Measurements from ENCODE around the gene SP100. TPM values are rescaled to one million over a fixed set of nuclear protein-coding genes. Genes with fewer than 3 reads are reported as not detected.

SP100 gene
- total and polyA plus RNA-seq, 4 donors: 56.2 to 128 (median 81.1) TPM

- no peak for ATAC-seq (ENCODE audit: insufficient read depth, low FRiP score)
- Histone ChIP-seq H3K4me3 (no peak overlapping the region), H3K9me3 (ENCODE audit: control insufficient read depth in 4 of 4, insufficient read depth in 3 of 4, low read length in 3 of 4) (no peaks in the 10 kb centered on the region), H3K27me3 (ENCODE audit: control insufficient read depth in 3 of 3, insufficient read depth in 3 of 3, low read length in 2 of 3) (no peaks in the 10 kb centered on the region), H3K9ac (ENCODE audit: insufficient read depth in 1 of 2, low read length in 2 of 2) (peak overlapping the region in 1 of 2 donors; percentile 11), H3K27ac (ENCODE audit: low read depth in 1 of 2, low read length in 1 of 2) (peak overlapping the region; percentile 35 to 47), H3K4me1 (ENCODE audit: control insufficient read depth in 5 of 5, insufficient read depth in 5 of 5, low read length in 5 of 5) (peaks cover 3 to 19% (median 12%) of the 10 kb centered on the region in 5 donors), H3K36me3 (ENCODE audit: control insufficient read depth in 4 of 4, insufficient read depth in 4 of 4, low read length in 4 of 4) (peaks cover 0 to 5% (median 2%) of the 10 kb centered on the region in 4 donors)
- DNase-seq: no peak
- no peak for TF ChIP-seq CTCF (IDR thresholded peaks at IDR 0.05; ENCODE audit: control extremely low read depth, extremely low read depth)
- WGBS, 2 donors: 32 to 39% methylated on average over 9 of the region's 9 CpGs
Observed at GRCh38 chr2:230418341-230419016, 2.5 kb downstream of the SP100 start.

- Histone ChIP-seq H3K9me3 (ENCODE audit: control insufficient read depth in 4 of 4, insufficient read depth in 3 of 4, low read length in 3 of 4) (no peaks in the 10 kb centered on the region), H3K27ac (ENCODE audit: low read depth in 1 of 2, low read length in 1 of 2) (peak overlapping the region in 1 of 2 donors; percentile 39), H3K9ac (ENCODE audit: insufficient read depth in 1 of 2, low read length in 2 of 2) (no peak overlapping the region), H3K4me3 (no peak overlapping the region), H3K27me3 (ENCODE audit: control insufficient read depth in 3 of 3, insufficient read depth in 3 of 3, low read length in 2 of 3) (no peaks in the 10 kb centered on the region), H3K36me3 (ENCODE audit: control insufficient read depth in 4 of 4, insufficient read depth in 4 of 4, low read length in 4 of 4) (peaks cover 0 to 5% (median 2%) of the 10 kb centered on the region in 4 donors), H3K4me1 (ENCODE audit: control insufficient read depth in 5 of 5, insufficient read depth in 5 of 5, low read length in 5 of 5) (peaks cover 3 to 19% (median 13%) of the 10 kb centered on the region in 5 donors)
- TF ChIP-seq CTCF (IDR thresholded peaks at IDR 0.05; ENCODE audit: control extremely low read depth, extremely low read depth): no peak
- 68 to 83% methylated on average over 4 of the region's 4 CpGs for WGBS, 2 donors
- ATAC-seq (ENCODE audit: insufficient read depth, low FRiP score) (no peak), DNase-seq (no peak)
Observed at GRCh38 chr2:230419181-230419580, 3.2 kb downstream of the SP100 start.

GRCh38 chr2:230422149-230422548, 6.1 kb downstream of the SP100 start:
- Histone ChIP-seq H3K27me3 (ENCODE audit: control insufficient read depth in 3 of 3, insufficient read depth in 3 of 3, low read length in 2 of 3) (no peaks in the 10 kb centered on the region), H3K4me3 (no peak overlapping the region), H3K27ac (ENCODE audit: low read depth in 1 of 2, low read length in 1 of 2) (no peak overlapping the region), H3K4me1 (ENCODE audit: control insufficient read depth in 5 of 5, insufficient read depth in 5 of 5, low read length in 5 of 5) (peaks cover 3 to 20% (median 7%) of the 10 kb centered on the region in 5 donors), H3K9me3 (ENCODE audit: control insufficient read depth in 4 of 4, insufficient read depth in 3 of 4, low read length in 3 of 4) (no peaks in the 10 kb centered on the region), H3K36me3 (ENCODE audit: control insufficient read depth in 4 of 4, insufficient read depth in 4 of 4, low read length in 4 of 4) (peaks cover 0 to 5% (median 2%) of the 10 kb centered on the region in 4 donors), H3K9ac (ENCODE audit: insufficient read depth in 1 of 2, low read length in 2 of 2) (no peak overlapping the region)
- no peak for DNase-seq
- no peak for ATAC-seq (ENCODE audit: insufficient read depth, low FRiP score)
- WGBS, 2 donors: 85 to 88% methylated on average over 4 of the region's 4 CpGs
- TF ChIP-seq CTCF (IDR thresholded peaks at IDR 0.05; ENCODE audit: control extremely low read depth, extremely low read depth): no peak

Data from lung (tissue), 12 donors.